ENCODE data around the gene RCC2. TPM values are rescaled to one million over a fixed set of nuclear protein-coding genes. Genes with fewer than 3 reads are reported as not detected.
"Not testable (repeated sequence)": the region's sequence is repeated elsewhere in the genome, so short reads cannot be mapped to it uniquely, and the experiment has no call there.

Gene RCC2
- 84.2 and 94.5 TPM in 2 replicates for total RNA-seq (2014; rRNA removed; shearing (Covaris generic); ENCODE audit: low replicate concordance)

DNA sequence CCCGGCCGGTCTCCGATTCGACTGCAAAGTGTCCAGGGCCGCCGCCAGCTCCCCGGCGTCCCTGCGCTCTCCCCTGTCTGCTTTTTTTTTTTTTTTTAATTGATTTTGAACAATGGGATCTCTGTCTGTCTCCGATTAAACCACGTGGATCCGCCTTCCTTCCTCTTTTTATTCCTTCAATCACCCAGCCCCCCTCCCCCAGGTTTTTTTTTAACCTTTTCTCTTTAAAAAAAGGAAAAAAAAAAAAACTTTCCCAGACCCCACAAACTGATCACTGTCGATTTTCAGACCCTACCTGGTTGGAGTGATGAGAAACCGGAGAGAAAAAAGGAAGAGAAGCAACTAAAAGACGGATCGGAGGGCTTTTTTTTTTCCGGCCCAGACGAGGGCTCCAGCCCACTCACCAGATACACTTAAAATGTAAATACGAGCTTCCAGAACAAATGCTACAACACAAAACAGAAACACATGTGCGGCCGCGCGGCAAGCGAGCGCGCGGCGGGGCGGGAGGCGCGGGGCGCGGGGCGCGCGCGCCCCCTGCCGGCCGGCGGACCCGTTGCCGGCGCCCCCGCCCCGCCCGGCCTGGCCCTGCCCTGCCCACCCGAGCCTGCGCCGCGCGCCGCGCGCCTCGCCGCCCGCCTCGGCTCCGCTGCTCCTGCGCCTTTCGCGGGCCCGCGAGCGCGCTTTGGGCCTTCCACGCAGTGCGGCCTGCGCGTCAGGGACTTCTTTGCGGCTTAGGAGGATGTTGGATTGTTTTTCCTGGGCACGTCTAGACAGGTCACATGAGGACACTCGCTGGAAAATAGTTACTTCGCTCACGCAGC, at the start of gene RCC2:
Gene RCC2, minus strand, starts transcription at position 428 of the 824 bp plus-strand sequence. CDS start 1,163 bp downstream, outside the sequence.
- Histone ChIP-seq H2AFZ (ENCODE audit: low read length) (peak within 1 kb of the TSS; percentile 87), H3K4me2 (ENCODE audit: low read depth, low read length, poor library complexity, severe bottlenecking) (peak within 1 kb of the TSS; percentile 81), H3K4me3 (ENCODE audit: low read length) (peak within 1 kb of the TSS; percentile 99), H3K9ac (ENCODE audit: low read length) (peak within 1 kb of the TSS; percentile 100), H3K79me2 (ENCODE audit: low read length) (peaks cover 40% of the 10 kb centered on the region), H3K36me3 (ENCODE audit: insufficient read depth, low read length) (peaks cover 24% of the 10 kb centered on the region), H3K4me1 (ENCODE audit: low read length) (peaks cover 23% of the 10 kb centered on the region), H3K9me3 (ENCODE audit: low read length) (no peaks in the 10 kb centered on the region), H3K9me2 (replicated peaks; ENCODE audit: insufficient read depth, low read length) (no peaks in the 10 kb centered on the region), H3K27ac (ENCODE audit: low read length) (peak within 1 kb of the TSS; percentile 99), H3K27me3 (ENCODE audit: low read length) (no peaks in the 10 kb centered on the region), H4K20me1 (ENCODE audit: insufficient read depth, low read depth, low read length) (peaks cover 30% of the 10 kb centered on the region)
- peak; percentile 91 for DNase-seq

DNA sequence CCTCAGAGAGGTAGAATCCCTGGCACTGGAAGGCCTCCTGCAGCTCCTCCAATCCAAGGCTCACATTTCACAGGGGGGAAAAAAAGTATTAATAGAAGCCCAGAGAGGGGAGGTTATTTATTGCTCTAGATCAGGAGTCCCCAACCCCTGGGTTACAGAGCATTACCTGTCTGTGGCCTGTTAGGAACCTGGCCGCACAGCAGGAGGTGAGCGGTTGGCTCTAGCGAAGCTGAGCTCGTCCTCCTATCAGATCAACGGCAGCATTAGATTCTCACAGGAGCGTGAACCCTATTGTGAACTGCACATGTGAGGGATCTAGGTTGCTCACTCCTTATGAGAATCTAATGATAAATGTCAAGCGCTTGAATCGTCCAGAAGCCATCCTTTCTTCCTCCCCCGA, 46.8 kb upstream of the RCC2 start:
- Histone ChIP-seq H3K27me3 (ENCODE audit: low read length) (no peaks in the 10 kb centered on the region), H3K79me2 (ENCODE audit: low read length) (no peaks in the 10 kb centered on the region), H3K4me3 (ENCODE audit: low read length) (no peak overlapping the region), H3K9ac (ENCODE audit: low read length) (no peak overlapping the region), H3K4me1 (ENCODE audit: low read length) (no peaks in the 10 kb centered on the region), H2AFZ (ENCODE audit: low read length) (no peak overlapping the region), H3K36me3 (ENCODE audit: insufficient read depth, low read length) (no peaks in the 10 kb centered on the region), H4K20me1 (ENCODE audit: insufficient read depth, low read depth, low read length) (no peaks in the 10 kb centered on the region), H3K9me2 (replicated peaks; ENCODE audit: insufficient read depth, low read length) (no peaks in the 10 kb centered on the region), H3K27ac (ENCODE audit: low read length) (no peak overlapping the region), H3K9me3 (ENCODE audit: low read length) (no peaks in the 10 kb centered on the region), H3K4me2 (ENCODE audit: low read depth, low read length, poor library complexity, severe bottlenecking) (no peak overlapping the region)
- DNase-seq: no peak

DNA sequence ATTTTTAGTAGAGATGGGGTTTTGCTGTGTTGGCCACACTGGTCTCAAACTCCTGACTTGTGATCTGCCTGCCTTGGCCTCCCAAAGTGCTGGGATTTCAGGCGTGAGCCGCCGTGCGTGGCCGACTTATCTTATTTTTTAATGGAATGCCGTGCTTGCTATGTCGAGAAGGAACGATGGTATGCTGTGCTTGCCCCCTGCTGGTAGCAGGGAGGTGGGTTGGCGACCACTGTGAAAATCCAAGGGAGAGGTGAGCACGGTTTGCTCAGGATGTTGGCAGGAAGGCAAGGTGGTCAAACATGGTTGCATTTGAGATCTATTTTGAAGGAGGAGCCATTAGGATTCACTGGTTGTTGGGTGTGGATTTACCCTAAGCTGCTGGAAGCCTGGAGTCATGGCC, 45.8 kb upstream of the RCC2 start:
- DNase-seq: no peak
- Histone ChIP-seq H3K4me2 (ENCODE audit: low read depth, low read length, poor library complexity, severe bottlenecking) (no peak overlapping the region), H3K27ac (ENCODE audit: low read length) (no peak overlapping the region), H3K27me3 (ENCODE audit: low read length) (no peaks in the 10 kb centered on the region), H2AFZ (ENCODE audit: low read length) (no peak overlapping the region), H3K9ac (ENCODE audit: low read length) (no peak overlapping the region), H3K4me3 (ENCODE audit: low read length) (no peak overlapping the region), H3K36me3 (ENCODE audit: insufficient read depth, low read length) (no peaks in the 10 kb centered on the region), H3K79me2 (ENCODE audit: low read length) (no peaks in the 10 kb centered on the region), H3K9me2 (replicated peaks; ENCODE audit: insufficient read depth, low read length) (no peaks in the 10 kb centered on the region), H4K20me1 (ENCODE audit: insufficient read depth, low read depth, low read length) (no peaks in the 10 kb centered on the region), H3K4me1 (ENCODE audit: low read length) (no peaks in the 10 kb centered on the region), H3K9me3 (ENCODE audit: low read length) (no peaks in the 10 kb centered on the region)

DNA sequence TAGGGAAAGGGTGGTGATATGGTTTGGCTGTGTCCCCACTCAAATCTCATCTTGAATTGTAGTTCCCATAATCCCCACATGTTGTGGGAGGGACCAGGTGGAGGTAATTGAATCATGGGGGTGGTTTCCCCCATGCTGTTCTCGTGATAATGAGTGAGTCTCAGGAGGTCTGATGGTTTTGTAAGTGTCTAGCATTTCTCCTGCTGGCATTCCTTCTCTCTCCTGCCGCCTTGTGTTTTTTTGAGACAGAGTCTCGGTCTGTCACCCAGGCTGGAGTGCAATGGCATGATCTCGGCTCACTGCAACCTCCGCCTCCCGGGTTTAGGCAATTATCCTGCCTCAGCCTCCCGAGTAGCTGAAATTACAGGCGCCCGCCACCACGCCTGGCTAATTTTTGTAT, 42.5 kb upstream of the RCC2 start:
- H3K4me1 ChIP-seq (ENCODE audit: low read length); H3K9me2 ChIP-seq (replicated peaks; ENCODE audit: insufficient read depth, low read length); H3K9ac ChIP-seq (ENCODE audit: low read length); H3K36me3 ChIP-seq (ENCODE audit: insufficient read depth, low read length); H3K27me3 ChIP-seq (ENCODE audit: low read length); H2AFZ ChIP-seq (ENCODE audit: low read length); H4K20me1 ChIP-seq (ENCODE audit: insufficient read depth, low read depth, low read length); H3K9me3 ChIP-seq (ENCODE audit: low read length); H3K27ac ChIP-seq (ENCODE audit: low read length); H3K4me3 ChIP-seq (ENCODE audit: low read length); H3K79me2 ChIP-seq (ENCODE audit: low read length); H3K4me2 ChIP-seq (ENCODE audit: low read depth, low read length, poor library complexity, severe bottlenecking); DNase-seq: not testable (repeated sequence)

DNA sequence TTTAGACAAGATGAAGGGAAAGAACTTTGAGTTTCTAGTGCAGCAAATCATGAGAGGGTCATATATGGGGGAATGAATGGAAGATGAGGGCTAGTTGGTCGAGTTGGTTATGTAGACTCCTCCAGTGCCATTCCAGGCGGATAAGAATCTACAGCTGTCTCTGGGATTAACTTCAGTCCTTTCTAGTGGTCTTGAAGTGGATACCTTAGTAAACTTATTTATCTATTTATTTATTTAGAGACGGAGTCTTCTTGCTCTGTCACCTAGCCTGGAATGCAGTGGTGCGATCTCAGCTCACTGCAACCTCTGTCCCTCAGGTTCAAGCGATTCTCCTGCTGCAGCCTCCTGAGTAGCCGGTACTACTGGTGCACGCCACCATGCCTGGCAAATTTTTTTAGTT, 41.4 kb upstream of the RCC2 start:
- H3K9me2 ChIP-seq (replicated peaks; ENCODE audit: insufficient read depth, low read length): no peaks in the 10 kb centered on the region
- H3K4me3 ChIP-seq (ENCODE audit: low read length): no peak overlapping the region
- no peak for DNase-seq
- no peaks in the 10 kb centered on the region for H3K27me3 ChIP-seq (ENCODE audit: low read length)
- H3K36me3 ChIP-seq (ENCODE audit: insufficient read depth, low read length): no peaks in the 10 kb centered on the region
- no peaks in the 10 kb centered on the region for H4K20me1 ChIP-seq (ENCODE audit: insufficient read depth, low read depth, low read length)
- H3K27ac ChIP-seq (ENCODE audit: low read length): no peak overlapping the region
- no peaks in the 10 kb centered on the region for H3K79me2 ChIP-seq (ENCODE audit: low read length)
- H3K4me1 ChIP-seq (ENCODE audit: low read length): no peaks in the 10 kb centered on the region
- no peaks in the 10 kb centered on the region for H3K9me3 ChIP-seq (ENCODE audit: low read length)
- no peak overlapping the region for H3K9ac ChIP-seq (ENCODE audit: low read length)
- H2AFZ ChIP-seq (ENCODE audit: low read length): no peak overlapping the region
- H3K4me2 ChIP-seq (ENCODE audit: low read depth, low read length, poor library complexity, severe bottlenecking): no peak overlapping the region

DNA sequence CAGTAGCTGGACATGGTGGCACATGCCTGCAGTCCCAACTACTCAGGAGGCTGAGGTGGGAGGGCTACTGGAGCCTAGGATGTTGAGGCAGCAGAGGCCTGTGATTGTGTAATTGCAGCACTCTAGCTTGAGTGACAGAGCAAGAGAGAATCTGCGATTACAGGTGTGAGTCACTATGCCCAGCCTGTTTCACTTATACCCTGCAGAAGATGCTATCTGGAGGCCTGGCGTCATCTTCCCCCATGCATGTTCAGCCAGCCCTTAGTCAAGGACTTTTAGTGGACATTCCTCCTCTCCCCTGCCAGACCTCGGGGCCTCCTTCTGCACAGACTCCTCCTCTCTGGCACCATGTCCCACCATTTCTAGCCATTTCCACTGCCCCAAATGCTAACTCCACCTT, 36.3 kb upstream of the RCC2 start:
- no peak overlapping the region for H2AFZ ChIP-seq (ENCODE audit: low read length)
- DNase-seq: no peak
- no peaks in the 10 kb centered on the region for H3K9me3 ChIP-seq (ENCODE audit: low read length)
- H3K9me2 ChIP-seq (replicated peaks; ENCODE audit: insufficient read depth, low read length): no peaks in the 10 kb centered on the region
- H3K4me3 ChIP-seq (ENCODE audit: low read length): no peak overlapping the region
- H4K20me1 ChIP-seq (ENCODE audit: insufficient read depth, low read depth, low read length): no peaks in the 10 kb centered on the region
- no peaks in the 10 kb centered on the region for H3K27me3 ChIP-seq (ENCODE audit: low read length)
- H3K27ac ChIP-seq (ENCODE audit: low read length): no peak overlapping the region
- no peak overlapping the region for H3K9ac ChIP-seq (ENCODE audit: low read length)
- no peak overlapping the region for H3K4me2 ChIP-seq (ENCODE audit: low read depth, low read length, poor library complexity, severe bottlenecking)
- no peaks in the 10 kb centered on the region for H3K79me2 ChIP-seq (ENCODE audit: low read length)
- H3K36me3 ChIP-seq (ENCODE audit: insufficient read depth, low read length): no peaks in the 10 kb centered on the region
- H3K4me1 ChIP-seq (ENCODE audit: low read length): no peaks in the 10 kb centered on the region

DNA sequence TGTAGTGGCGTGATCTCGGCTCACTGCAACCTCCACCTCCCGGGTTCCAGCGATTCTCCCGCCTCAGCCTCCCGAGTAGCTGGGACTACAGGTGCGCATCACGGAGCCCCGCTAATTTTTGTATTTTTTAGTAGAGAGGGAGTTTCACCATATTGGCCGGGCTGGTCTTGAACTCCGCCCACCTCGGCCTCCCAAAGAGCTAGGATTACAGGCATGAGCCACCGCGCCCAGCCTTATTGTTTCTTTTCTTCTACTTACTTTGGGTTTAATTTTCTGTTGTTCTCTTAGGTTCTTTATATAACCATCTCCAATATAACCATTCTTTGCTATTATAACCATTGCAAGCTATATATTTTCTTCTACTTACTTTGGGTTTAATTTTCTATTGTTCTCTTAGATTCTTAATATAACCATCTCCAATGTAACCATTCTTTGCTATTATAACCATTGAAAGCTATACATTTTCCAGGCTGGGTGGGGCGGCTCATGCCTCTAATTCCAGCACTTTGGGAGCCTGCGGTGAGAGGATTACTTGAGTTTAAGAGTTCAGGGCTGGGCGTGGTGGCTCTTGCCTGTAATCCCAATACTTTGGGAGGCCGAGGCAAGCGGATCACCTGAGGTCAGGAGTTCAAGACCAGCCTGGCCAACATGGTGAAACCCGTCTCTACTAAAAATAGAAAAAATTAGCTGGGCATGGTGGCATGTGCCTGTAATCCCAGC, 35.5 kb upstream of the RCC2 start:
- not testable (repeated sequence) for H3K9me2 ChIP-seq (replicated peaks; ENCODE audit: insufficient read depth, low read length); H4K20me1 ChIP-seq (ENCODE audit: insufficient read depth, low read depth, low read length); H3K27me3 ChIP-seq (ENCODE audit: low read length); H3K9ac ChIP-seq (ENCODE audit: low read length); H3K27ac ChIP-seq (ENCODE audit: low read length); H3K9me3 ChIP-seq (ENCODE audit: low read length); H2AFZ ChIP-seq (ENCODE audit: low read length); DNase-seq; H3K4me1 ChIP-seq (ENCODE audit: low read length); H3K4me2 ChIP-seq (ENCODE audit: low read depth, low read length, poor library complexity, severe bottlenecking); H3K4me3 ChIP-seq (ENCODE audit: low read length); H3K36me3 ChIP-seq (ENCODE audit: insufficient read depth, low read length); H3K79me2 ChIP-seq (ENCODE audit: low read length)

DNA sequence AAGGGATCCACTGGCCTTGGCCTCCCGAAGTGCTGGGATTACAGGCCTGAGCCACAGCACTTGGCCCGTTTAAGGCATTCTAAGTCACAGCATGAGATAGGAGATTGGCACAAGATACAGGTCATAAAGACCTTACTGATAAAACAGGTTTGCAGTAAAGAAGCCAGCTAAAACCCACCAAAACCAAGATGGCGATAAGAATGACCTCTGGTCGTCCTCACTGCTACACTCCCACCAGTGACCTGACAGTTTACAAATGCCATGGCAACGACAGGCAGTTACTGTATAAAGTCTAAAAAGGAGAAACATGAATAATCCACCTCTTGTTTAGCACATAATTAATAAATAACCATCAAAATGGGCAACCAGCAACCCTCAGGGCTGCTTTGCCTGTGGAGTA, 33.3 kb upstream of the RCC2 start:
- Histone ChIP-seq H3K79me2 (ENCODE audit: low read length) (no peaks in the 10 kb centered on the region), H3K36me3 (ENCODE audit: insufficient read depth, low read length) (no peaks in the 10 kb centered on the region), H3K4me1 (ENCODE audit: low read length) (no peaks in the 10 kb centered on the region), H3K9me3 (ENCODE audit: low read length) (no peaks in the 10 kb centered on the region), H2AFZ (ENCODE audit: low read length) (no peak overlapping the region), H3K9me2 (replicated peaks; ENCODE audit: insufficient read depth, low read length) (no peaks in the 10 kb centered on the region), H3K27me3 (ENCODE audit: low read length) (no peaks in the 10 kb centered on the region), H4K20me1 (ENCODE audit: insufficient read depth, low read depth, low read length) (no peaks in the 10 kb centered on the region), H3K4me2 (ENCODE audit: low read depth, low read length, poor library complexity, severe bottlenecking) (no peak overlapping the region), H3K4me3 (ENCODE audit: low read length) (no peak overlapping the region), H3K9ac (ENCODE audit: low read length) (no peak overlapping the region), H3K27ac (ENCODE audit: low read length) (no peak overlapping the region)
- DNase-seq: no peak

Measured in Karpas-422 (cell line).